Stimulated activated CD4-positive, alpha-beta T cell treated with anti-CD3 and anti-CD28 coated beads, TNF-alpha, amount 100 ng/mL, for 1 hour (primary cell): Measurements from ENCODE around the gene ARHGAP26.
"Not testable (repeated sequence)": the region's sequence is repeated elsewhere in the genome, so short reads cannot be mapped to it uniquely, and the experiment has no call there.

Experiments used
- DNase-seq, 3 donors: peaks; one replicate each; pipeline ENCODE4 v3.0.0-alpha.2; 2020; ENCODE audit warnings: low read depth in 3 of 3, low spot score in 1 of 3

The ARHGAP26 gene

DNA sequence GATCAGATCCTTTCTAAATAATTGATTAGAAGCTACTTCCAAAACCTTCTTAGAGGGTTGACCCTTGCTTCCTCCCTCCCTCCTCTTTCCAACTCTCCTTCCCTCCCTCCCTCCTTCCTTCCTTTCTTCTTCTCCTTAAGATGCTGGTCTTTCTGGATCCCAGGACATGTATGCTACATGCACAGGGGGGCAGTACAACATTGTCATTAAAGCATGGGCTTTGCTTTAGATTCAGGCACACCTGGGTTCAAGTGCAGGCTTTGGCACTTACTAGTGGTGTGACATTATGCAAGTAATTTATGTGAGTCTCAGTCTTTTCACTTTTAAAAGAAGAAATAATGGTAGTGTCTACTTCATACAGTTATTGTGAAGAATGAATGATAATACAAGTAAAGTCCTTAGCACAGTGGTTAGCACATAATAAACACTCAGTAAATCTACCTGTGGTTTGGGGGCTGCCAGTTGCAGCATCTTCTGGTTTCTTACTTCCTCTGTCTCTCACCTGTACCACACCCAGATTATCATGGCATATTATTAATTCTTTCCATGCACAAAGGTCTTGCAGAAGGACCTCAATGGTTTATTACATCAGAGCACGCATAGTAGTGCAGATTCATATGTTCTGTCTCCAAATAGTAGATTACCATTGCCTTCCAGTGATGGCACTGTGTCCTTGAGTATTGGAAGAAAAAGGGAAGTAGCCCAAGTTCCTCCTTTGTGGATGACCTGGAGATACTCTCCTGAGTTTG, 154.1 kb downstream of the ARHGAP26 start:
- DNase-seq: no peak

DNA sequence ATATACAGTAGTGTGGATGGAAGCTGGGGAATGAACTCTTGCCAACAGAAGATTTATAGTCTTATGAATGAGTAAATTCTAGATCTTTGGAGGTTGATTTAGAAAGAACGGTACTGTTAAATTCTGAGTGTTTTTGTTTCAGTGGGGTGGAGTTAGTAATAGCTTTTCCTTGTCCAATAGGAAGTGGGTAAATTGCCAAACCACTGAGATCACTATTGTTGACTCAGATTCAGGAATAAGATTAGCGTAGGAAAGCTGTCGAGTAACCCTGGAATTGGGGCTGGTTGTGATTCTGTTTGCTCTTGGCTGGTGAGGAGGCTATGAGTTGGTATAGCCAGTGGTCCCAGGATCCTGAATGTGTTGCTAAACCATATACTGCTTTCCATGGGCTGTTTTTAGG, 155.6 kb downstream of the ARHGAP26 start:
- DNase-seq: no peak

DNA sequence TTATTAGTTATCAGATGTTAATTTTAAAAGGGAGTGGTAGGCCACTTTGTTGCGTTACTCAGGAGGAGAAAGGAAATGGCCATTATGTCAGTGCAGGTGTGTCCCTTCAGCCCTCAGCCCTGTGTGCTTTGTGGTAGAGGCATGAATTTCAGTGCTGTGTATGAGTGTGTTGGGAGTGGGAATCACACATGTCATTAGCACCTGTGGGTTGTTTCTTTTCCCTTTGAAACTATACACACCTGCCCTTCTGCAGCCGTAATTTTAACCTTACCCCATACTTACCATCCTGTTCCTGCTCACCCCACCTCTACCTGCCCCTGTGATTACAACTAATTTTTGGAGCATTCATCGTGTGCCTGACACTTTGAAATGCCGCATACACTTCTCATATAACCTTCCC, 156.4 kb downstream of the ARHGAP26 start:
- DNase-seq: no peak

DNA sequence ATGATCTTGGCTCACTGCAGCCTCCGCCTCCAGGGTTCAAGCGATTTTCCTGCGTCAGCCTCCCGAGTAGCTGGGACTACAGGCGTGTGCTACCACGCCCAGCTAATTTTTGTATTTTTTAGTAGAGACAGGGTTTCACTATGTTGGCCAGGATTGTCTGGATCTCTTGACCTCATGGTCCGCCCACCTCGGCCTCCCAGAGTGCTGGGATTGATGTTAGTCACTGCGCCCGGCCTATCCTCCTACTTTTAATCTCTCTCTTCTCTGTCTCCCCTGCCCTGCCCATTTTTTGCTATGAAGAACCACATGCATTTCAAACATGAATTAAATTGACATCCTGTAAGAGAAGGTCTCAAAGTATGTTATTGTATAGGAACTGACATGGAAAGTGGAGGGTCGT, 158.8 kb downstream of the ARHGAP26 start:
- DNase-seq: not testable (repeated sequence)

DNA sequence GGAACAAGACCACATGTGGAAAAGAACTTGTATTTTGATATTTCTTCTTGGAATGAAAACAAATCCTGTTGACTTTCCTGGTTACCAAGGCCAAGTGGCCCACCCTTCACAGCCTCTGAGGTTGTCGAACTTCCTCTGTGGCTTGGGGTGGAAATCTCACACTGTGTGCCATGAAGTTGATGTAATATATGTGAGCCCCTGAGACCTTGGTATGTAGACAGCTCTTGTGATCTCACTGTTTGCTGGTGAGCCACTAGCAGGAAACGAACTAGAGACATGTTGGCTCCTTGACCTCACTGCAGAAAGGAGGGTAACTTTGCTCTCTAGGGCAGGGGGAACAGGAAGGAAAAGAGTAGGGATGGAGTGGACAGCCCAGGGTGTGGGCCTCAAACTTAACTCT, 159.4 kb downstream of the ARHGAP26 start:
- no peak for DNase-seq

DNA sequence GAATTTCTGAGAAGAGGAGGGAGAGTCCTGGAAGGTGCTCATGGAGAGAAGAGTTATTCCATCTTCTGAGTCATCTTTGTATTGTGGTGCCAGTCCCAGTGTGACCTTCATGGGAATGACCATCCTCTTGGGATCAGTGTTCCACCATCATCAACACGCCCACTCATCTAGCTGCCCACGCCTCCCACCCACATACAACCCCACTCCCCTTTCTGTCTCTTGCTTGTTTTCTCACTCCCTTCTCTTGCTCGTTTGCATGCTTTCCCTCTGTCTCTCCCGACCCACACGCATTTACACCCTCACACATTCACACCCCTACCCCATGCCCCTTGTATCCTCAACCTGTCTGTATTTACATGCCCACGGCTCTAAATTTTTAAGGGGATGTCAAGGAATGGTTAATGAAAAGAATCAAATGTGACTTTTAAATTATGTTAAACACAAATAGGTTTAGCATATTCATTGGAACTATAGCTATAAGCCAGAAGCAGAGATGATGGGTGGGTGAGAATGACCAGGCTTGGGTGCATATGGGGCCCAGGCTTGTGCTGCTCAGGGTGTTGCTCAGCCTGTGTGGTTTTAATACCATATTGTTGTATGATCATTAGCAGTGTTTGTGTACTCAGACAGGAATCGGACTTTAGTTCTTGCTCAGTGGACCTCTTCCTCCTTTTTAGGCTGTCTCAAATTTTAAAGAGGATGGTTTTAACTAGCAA, 160.4 kb downstream of the ARHGAP26 start:
- DNase-seq: no peak

DNA sequence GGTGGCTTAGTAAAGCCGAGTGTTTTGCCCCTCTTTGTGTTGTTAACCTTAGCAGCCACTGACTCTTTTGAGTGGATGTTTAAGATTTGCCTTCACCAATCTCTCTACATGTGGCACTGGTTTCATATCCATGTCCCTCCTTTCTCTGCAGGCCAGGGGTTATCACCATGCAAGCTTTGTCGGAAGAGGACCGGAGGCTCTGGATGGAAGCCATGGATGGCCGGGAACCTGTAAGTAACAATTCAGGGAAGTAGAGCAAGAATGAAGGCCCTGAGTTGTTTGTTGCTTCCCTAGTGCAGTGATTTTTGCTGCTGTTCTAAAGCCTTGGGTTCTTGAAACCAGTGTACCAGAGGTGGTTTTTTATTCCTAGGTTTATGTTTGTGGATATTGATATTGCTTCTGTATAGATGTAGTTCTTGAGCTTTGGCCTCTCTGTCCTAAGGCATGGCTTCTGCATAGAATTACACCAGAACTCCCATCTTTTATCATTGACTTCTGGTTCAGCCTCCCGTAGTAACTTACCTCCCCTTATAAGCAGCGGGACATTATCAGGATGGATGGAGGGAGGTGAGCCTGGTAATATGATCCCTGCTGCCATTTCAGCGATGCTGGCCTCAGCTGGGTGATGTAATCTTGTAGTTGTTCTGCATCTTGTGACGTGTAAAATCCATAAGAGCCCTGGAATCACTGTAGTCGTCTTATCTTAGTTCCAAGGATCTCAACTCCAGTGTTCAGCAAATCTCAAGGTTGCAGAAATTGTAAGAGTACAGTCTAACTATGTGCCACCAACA, 161.9 kb downstream of the ARHGAP26 start:
- DNase-seq: no peak

DNA sequence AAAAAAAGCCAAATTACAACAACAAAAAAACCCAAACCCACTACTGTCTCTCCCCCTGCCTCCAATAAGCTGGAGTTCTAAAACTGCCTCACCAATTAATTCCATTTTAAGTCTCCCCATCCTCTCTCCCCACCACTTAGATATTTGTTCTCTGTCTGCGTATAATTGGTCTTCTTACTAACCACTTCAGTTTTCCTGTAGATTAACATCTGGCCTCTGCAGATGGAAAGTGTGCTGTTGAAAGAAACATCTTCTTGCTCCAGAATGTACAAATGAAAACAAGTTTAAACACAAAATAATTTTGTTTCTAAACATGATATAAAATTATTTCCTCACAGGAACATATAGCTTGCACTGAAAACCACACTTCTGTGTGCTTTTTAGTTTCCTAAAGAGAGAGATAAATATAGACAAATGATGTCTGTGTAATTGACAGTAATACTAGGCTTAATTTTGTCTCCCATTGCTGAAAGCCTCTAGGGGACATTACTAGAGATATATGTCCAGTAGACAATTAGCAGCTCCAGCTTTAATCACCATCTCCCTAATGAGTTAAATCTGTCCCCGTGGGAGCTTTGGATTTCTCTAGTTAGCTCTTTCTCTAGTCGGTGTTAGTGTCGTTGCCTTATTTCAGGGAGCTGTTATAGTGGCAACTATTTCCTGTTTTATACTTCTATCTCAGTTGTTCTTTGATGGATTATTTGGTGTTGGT, 164.0 kb downstream of the ARHGAP26 start:
- no peak for DNase-seq

DNA sequence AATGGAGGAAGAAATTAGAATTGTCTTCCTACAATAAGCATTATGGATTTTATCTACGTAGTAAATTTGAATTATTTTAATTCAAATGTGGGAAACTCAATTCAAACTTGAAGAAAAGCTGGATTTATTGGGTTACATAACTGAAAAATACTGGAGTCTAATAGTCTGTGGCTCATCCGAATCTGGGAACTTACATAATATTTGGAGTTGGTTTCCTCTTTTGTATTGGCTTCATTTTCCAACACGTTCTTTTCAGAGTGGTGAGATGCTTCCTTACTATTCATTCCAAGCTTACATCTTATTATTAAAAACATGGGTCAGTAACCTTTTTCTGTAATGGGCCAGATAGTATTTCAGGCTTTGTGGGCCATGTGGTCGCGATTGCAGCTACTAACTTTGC, 164.8 kb downstream of the ARHGAP26 start:
- DNase-seq: no peak

DNA sequence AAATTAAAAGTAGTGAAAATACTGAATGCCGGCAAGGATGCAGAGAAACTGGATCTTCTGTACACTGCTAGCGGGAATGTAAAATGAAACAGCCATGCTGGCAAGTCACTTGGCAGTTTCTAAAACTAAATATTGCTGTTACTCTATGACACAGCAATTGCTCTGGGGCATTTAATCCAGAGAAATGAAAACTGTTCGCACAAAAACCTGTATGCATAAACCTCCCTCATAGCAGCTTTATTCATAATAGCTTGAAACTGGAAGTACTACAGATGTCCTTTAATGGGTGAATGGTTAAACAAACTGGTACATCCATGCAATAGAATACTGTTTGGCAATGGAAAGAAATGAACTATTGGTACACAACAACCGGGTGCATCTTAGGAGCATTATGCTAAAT, 167.2 kb downstream of the ARHGAP26 start:
- no peak for DNase-seq

DNA sequence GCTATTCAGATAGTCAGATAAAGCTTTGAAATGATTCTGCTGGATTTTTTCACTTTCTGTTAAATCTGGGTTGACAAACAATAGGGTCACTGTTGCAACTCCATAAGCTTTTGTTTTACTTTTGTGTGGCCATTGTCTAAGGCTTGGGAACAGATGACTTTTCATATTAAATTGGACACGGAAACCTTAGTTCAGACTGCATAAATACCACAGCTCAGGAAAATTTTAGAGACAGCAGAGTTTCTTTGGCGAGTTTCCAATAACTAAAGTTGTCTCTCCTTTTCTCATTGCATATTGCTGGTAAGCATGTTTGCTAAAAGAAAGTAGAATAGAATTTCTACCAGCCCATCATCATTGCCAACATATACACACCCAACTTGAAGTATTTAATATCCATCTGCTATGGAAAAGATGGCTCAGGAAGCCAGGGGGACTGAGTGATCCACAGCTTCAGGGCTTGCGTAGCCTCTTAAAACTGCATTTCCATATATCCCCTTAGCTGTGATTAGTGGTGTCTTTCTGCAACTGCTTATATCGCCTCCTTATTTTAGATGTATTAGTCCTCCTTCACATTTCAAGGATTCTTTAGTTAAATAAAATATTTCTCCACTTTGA, 168.2 kb downstream of the ARHGAP26 start:
- DNase-seq: no peak

DNA sequence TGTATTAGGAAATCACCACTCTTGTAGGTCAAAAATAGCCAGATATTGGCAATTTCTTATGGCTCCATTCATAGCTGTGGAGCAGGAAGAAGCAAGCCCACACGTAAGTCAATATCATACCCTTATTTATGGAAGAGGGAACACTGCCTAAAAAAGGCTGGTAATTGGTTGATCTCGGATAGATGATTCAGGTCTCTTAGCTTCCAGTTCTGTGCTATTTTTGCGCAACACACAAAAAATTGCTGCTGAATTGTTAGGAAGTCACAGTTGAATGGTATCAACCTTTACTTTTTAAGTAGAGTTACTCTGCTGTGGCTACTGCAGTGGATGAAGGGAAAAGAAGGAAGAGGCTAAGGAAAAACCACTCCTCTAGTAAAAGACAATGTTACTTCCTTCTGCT, 168.8 kb downstream of the ARHGAP26 start:
- no peak for DNase-seq

DNA sequence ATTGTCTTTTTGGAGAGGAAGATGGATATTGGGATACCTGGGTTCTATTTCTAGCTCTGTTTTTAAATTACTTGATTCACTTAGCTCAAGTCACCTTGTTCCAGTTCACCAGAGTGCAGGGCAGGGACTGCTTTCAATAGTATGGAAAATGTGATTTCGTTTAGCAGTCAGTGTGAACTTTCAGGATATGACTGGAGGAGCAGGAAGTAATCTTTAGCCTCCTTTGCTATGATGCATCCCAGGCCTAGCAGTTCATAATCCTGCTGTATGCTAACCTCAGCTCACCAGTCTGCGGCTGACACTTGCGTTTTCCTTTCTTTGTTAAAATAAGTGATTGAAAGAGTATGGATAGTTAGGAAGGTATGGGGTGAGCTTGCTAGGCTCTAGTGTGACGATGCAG, 169.7 kb downstream of the ARHGAP26 start:
- DNase-seq: no peak

DNA sequence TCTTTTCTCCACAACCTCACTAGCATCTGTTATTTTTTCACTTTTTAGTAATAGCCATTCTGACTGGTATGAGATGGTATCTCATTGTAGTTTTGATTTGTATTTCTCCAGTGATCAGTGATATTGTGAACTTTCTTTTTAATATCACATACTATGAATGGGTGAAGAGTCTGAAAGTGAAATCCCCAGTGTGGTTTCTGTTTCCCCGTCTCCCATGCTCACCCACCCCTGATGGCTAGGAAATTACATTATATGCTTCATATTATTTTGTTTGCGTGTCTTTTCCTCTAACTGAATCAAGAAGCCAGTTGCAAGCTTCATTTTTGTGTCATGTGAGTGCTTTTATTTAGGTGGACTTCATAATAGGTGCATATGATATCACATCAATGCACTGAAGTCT, 171.1 kb downstream of the ARHGAP26 start:
- DNase-seq: no peak

DNA sequence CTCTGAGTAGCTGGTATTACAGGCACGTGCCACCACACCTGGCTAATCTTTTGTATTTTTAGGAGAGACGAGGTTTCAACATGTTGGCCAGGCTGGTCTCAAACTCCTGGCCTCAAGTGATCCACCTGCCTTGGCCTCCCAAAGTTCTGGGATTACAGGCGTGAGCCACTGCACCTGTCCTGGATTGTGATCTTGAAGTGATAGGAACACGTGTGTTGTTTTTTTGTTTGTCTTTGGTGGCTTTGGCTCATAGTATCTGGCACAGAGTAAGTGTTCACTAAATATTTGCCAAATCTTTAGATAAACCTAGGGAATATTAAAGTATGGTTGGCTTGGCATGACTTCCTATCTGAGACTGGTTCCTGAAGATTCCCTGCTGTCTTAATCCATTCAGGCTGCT, 172.7 kb downstream of the ARHGAP26 start:
- no peak for DNase-seq

DNA sequence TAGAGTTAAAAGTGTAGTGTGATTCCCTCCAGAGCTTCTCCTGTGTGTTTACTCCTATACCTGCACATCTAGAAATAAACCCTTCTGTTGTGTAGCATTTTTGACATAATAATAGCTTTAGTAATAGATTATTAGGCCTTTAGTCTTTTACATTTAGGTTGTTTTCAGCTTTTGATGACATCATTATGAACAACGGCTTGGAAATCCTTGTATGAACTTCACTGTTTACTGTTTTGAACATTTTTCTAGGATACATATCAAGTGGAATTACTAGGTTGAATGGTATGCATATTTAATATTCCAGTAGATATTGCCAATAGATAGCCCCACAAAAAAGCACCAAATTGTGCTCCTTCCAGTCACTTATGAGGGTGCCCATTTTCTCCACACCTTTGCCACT, 174.0 kb downstream of the ARHGAP26 start:
- DNase-seq: no peak

DNA sequence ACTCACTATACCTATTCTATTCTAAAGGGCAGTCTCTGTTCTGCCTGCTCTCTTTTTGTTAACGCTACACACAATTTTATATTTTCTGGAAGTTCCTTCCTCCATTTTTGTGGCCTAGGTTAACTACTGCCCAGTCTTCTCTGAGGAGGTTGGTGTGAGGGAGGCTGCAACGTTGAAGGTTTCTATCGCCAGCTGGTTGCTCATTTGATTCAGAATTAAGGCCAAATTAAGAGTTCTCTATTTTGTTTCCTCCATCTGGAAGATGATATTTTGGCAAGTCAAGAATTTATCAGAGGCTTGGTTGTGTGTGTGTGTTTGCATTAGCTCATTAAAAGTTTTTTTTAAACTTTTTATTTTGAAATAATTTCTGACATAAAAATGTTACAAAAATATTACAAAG, 175.1 kb downstream of the ARHGAP26 start:
- DNase-seq: no peak

DNA sequence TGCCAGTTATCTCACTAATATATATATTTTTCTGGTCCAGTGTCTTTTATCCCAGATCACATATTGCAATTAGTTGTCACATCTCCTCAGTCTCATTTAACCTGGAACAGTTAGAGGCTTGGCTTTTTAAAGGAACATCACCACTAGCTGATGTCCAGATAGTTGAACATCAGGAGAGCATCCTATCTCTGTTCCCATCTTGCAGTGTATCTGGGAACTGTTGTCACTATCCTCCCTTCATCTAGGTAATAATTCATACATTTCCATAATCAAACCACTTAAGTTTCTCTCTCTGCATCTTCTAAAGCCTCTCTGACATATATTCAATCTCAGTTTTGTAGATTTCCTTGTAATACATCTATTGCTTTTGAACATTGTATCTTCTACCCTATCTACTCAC, 175.7 kb downstream of the ARHGAP26 start:
- no peak for DNase-seq

DNA sequence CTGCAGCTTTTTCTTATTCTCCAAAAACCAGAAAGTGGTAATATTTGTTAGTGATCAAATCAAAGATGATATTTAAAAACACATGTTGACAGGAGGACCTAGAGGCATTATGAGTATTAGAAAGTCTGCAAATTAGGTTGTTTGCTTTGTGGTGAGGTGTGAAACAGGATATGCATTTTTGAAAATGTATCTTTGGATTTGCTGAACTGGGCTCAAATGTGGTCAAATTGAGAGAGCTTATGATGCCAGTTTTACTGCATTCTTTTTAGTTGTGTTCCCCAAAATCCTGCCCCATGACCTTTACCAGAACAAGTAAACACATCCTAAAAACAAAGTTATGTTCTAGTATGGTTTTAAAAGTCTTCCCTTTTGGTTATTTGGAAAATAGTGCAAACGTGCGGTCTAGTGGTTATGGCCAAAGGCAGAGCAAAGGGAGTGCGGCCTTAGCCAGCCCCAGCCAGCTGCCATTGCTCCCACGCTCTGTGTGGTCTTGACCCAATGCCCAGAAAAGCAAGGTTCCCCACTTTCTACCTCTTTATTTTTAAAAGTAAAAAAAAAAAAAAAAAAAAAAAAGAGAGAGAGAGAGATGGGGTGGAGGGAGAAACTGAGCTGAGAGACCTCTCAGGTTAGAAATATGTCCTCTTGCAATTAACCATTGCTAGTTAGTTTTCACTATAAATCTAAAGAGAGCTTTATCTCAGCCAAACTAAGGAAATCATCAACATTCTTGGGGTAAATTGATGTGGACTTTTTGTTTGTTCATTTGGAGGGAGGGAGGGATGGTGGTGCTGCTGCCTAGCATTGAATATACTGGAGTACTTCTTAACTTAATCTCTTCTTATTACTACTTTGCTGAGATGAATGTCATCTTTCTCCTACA, 176.6 kb downstream of the ARHGAP26 start:
- DNase-seq: no peak

DNA sequence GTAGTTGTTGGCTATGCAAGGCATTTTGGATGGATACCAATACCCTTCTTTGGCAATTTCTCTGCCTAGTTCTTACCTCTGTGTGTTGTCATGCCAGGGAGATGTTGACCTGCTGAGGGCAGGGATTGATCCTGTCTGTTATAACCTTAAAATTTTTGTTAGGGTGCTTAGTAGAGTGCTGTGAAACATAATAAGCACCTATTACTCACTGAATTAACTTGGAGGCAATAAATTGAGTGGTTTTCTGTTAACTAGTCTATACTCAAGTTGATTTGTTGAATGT, 177.2 kb downstream of the ARHGAP26 start:
- DNase-seq: no peak
